WTC11 (cell line): ENCODE measurements around the gene LTF.

Source experiments
- CTCF ChIP-seq: fragments of 200-600 bp; IDR thresholded peaks from 2 replicates; pipeline ENCODE4 v1.8.0; 2022; ENCODE audit warnings: antibody characterized with exemption
- NFE2L1 ChIP-seq: sonication (generic); formaldehyde crosslinking; IDR thresholded peaks from 2 replicates; pipeline ENCODE4 v1.8.1; 2023; ENCODE audit warnings: missing genetic modification reagents
- NR2C2 ChIP-seq: sonication (generic); formaldehyde crosslinking; IDR thresholded peaks from 2 replicates; pipeline ENCODE4 v1.8.0; 2022; ENCODE audit warnings: mild to moderate bottlenecking, missing genetic modification reagents

DNA sequence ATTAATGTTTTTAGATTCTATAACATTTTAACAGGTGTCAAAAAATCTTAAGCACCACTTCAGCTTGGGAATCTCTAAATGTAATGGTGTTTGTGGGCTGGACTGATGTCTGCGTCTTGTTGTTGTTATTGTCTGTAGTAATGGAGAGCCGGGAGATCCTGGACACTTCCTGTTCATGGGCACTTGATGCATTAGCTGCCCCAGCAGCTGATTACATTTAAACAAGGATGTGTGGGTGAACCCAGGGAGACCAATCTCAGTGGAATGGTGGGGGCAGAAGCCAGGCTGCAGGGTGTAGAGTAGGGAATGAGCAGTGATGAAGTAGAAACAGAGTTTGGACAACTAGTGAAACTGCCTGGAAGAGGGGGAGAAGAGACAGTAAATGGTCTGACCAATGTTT, 65.6 kb downstream of the LTF start:
- TF ChIP-seq NR2C2 (CRISPR knock-in tag) (no peak), CTCF (no peak), NFE2L1 (no peak)
